Measurements from ENCODE around the gene CACNA1D. TPM values are rescaled to one million over a fixed set of nuclear protein-coding genes. Genes with fewer than 3 reads are reported as not detected.

The CACNA1D gene
- total RNA-seq, 3 donors from 2014 or later, result 0.96 to 50.3 (median 32.1) TPM

DNA sequence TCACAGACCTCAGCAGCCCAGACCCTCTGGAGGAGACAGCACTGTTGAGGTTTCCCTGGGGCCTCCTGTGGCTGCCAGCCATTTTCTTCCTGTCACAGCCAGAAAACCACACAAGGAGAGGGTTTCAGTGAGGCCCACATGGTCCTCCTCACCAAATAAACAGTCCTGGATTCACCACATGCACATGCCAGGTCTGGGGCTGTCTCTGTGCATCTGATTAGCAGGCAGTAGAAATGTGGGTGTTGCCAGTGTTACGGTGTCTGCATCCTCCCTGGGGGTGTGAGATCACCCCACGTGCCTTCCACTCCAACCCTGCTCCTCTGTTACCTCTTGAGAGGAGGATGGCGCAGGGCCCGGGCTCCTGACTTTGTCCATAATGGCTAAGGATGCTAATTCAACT lies 211.4 kb downstream of the CACNA1D start:
- intact Hi-C loops (cut with DNase I; ENCODE audit: low total_unique reads), result loop anchor here (10.0 kb wide), 1 partner anchor 1309 kb away; no protein-coding TSS in a partner anchor
- no peak overlapping the region for H3K4me3 ChIP-seq
- H3K4me1 ChIP-seq, result no peaks in the 10 kb centered on the region
- H3K27ac ChIP-seq, result no peak overlapping the region
- DNase-seq (ENCODE audit: low spot score in 2 of 2), result no peak
- no peaks in the 10 kb centered on the region for H3K27me3 ChIP-seq
- no peaks in the 10 kb centered on the region for H3K9me3 ChIP-seq
- no peak for TF ChIP-seq POLR2AphosphoS5 (IDR thresholded peaks at IDR 0.05)
- no peak for TF ChIP-seq POLR2A (IDR thresholded peaks at IDR 0.05)
- no peak for TF ChIP-seq CTCF (IDR thresholded peaks at IDR 0.05)
- H3K36me3 ChIP-seq, result no peaks in the 10 kb centered on the region

DNA sequence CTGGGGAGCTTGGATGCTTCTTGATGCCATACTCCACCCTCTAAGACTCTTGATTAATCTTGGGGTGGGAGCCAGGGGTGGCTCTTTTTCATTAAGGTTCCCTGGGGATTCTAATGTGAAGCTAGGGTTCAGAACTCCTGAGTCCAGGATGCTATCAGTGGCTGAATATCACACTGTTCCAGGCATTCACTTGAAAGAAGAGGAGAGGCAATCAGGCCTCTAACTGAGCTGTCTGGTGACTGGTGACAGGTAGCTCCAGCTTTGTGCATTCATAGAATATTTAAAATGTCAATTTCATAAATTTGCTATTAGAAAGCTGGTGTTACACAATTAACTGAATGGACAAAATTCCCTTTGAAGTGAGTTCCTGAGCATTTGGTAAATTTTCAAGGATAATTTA lies 212.8 kb downstream of the CACNA1D start:
- Histone ChIP-seq H3K9me3 (no peaks in the 10 kb centered on the region), H3K27me3 (no peaks in the 10 kb centered on the region), H3K4me3 (no peak overlapping the region), H3K4me1 (no peaks in the 10 kb centered on the region), H3K27ac (no peak overlapping the region), H3K36me3 (no peaks in the 10 kb centered on the region)
- DNase-seq (ENCODE audit: low spot score in 2 of 2), result no peak
- TF ChIP-seq POLR2A (IDR thresholded peaks at IDR 0.05) (no peak), POLR2AphosphoS5 (IDR thresholded peaks at IDR 0.05) (no peak), CTCF (IDR thresholded peaks at IDR 0.05) (no peak)
- intact Hi-C loops (cut with DNase I; ENCODE audit: low total_unique reads), result loop anchor here (10.0 kb wide), 1 partner anchor 1308 kb away; no protein-coding TSS in a partner anchor

DNA sequence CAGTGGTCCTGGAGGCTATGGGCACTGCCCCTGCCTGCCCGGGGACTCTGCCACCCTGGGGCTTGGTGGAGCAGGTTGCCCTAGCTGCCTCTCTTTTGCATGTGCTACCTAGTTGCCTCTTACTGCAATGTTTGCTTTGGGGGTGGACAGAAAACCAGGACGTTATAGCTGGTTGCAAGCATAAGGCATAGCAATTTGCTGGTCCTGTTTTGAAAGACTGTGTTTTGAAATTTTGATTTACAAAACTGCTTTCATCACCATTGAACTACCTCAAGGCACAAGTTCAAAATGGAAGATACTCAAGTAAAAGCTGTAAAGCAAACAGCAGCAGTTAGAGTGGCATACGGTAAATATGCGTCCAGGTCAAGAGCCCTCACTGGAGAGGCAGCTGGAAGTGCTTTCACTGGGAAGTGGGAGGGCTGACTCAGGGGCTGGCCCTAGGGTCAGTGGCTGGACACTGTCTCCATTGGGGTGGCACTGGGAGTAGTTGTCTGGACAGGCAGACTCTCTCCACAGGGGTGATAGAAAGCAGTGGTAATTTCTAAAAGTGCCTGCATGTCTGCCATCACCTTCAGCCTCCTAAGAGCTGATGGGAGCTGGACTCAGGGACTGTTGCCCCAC lies 213.7 kb downstream of the CACNA1D start:
- H3K4me3 ChIP-seq, result no peak overlapping the region

GRCh38 chr3:53709256-53709655 lies 214.8 kb downstream of the CACNA1D start:
- Histone ChIP-seq H3K36me3 (no peaks in the 10 kb centered on the region), H3K27ac (no peak overlapping the region), H3K4me1 (no peaks in the 10 kb centered on the region), H3K9me3 (no peaks in the 10 kb centered on the region), H3K27me3 (no peaks in the 10 kb centered on the region), H3K4me3 (no peak overlapping the region)
- intact Hi-C loops (cut with DNase I; ENCODE audit: low total_unique reads), result loop anchor here (10.0 kb wide), 1 partner anchor 1306 kb away; no protein-coding TSS in a partner anchor
- no peak for TF ChIP-seq POLR2A (IDR thresholded peaks at IDR 0.05)
- no peak for TF ChIP-seq POLR2AphosphoS5 (IDR thresholded peaks at IDR 0.05)
- TF ChIP-seq CTCF (IDR thresholded peaks at IDR 0.05), result no peak
- DNase-seq (ENCODE audit: low spot score in 2 of 2), result no peak

More for the DNA sequence above, 213.7 kb downstream of the CACNA1D start:
- no peak for TF ChIP-seq POLR2AphosphoS5 (IDR thresholded peaks at IDR 0.05)
- no peak for TF ChIP-seq CTCF (IDR thresholded peaks at IDR 0.05)
- TF ChIP-seq POLR2A (IDR thresholded peaks at IDR 0.05), result no peak
- Histone ChIP-seq H3K4me1 (no peaks in the 10 kb centered on the region), H3K36me3 (no peaks in the 10 kb centered on the region), H3K27ac (no peak overlapping the region), H3K9me3 (no peaks in the 10 kb centered on the region), H3K27me3 (no peaks in the 10 kb centered on the region)
- intact Hi-C loops (cut with DNase I; ENCODE audit: low total_unique reads), result loop anchor here (10.0 kb wide), 1 partner anchor 1307 kb away; no protein-coding TSS in a partner anchor
- DNase-seq (ENCODE audit: low spot score in 2 of 2), result no peak

DNA sequence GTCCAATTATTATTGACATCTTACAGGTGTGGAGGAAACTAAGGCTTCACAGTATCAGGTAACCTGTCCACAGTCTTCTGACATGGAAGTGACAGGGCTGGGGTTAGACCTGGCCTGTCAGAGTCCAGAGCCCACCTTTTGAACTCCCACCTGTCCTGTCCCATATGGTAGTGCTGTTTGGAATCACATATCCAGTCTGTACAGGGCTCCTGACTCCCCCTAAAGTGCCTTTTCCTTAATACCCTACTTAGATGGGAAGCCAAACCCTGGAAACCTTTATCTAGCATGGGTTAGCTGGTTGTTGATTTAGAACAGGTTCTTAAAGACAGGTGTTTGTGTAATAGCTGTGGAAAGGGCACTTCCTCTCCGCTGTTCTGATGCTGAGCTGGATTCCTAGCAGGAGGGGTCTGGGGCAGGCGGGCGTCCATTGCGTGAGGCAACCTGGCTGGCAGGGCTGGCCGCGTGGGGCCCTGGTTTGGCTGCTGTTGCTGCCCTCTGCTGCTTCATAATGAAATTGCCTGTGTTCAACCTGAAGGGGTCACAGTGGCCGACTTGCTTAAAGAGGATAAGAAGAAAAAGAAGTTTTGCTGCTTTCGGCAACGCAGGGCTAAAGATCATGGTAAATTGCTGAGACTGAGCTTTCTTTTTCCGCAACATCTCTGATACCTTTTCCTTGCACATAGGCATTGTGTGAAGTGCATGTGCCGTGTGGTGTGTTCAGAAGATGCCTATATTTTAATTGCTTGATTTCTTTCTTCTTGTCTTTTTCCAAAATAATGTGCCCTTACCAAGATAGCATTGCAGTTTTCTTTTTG lies 215.7 kb downstream of the CACNA1D start:
- TF ChIP-seq CTCF (IDR thresholded peaks at IDR 0.05) (peak; percentile 61 to 86 (median 72)), POLR2AphosphoS5 (IDR thresholded peaks at IDR 0.05) (no peak), POLR2A (IDR thresholded peaks at IDR 0.05) (no peak)
- H3K27me3 ChIP-seq, result no peaks in the 10 kb centered on the region
- H3K9me3 ChIP-seq, result no peaks in the 10 kb centered on the region
- intact Hi-C loops (cut with DNase I; ENCODE audit: low total_unique reads), result loop anchor here (10.0 kb wide), 1 partner anchor 1305 kb away; no protein-coding TSS in a partner anchor
- H3K4me3 ChIP-seq, result no peak overlapping the region
- no peaks in the 10 kb centered on the region for H3K4me1 ChIP-seq
- peak; percentile 47 to 71 for DNase-seq (ENCODE audit: low spot score in 2 of 2)
- no peak overlapping the region for H3K27ac ChIP-seq
- no peaks in the 10 kb centered on the region for H3K36me3 ChIP-seq
